IPS-18c (cell line): ENCODE results near the gene RAB40B.

Experiments used
- H3K4me3 ChIP-seq: 2 replicates; pipeline ENCODE4 v1.7.0; 2013; ENCODE audit warnings: low read depth, mild to moderate bottlenecking, low read length, moderate library complexity; ENCODE audit not compliant: insufficient read depth
- H3K9me3 ChIP-seq: one replicate; pipeline ENCODE4 v1.6.1; 2013; ENCODE audit warnings: mild to moderate bottlenecking, low read length, moderate library complexity; ENCODE audit not compliant: control insufficient read depth, insufficient read depth

RAB40B gene

DNA sequence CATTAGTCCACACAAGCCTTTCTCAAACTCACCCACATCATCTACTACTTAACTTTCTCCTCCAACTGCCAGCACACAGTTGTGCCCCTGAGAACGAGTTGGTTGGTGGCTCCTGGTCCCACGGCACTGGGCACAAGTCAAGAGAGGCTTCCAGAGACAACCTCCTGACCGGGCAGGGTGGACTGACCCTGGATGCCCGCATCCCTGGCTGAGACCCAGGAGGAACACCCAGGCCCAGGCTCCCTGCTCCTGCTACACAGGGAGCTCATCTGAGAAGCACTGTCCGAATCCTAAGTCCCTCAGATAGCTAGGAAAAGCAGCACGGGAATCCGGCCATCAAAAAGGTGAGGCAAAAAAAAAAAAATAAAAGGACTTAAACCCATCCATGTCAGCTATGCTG, 79.3 kb downstream of the RAB40B start:
- Histone ChIP-seq H3K9me3 (no peaks in the 10 kb centered on the region), H3K4me3 (no peak overlapping the region)

- H3K9me3 ChIP-seq = no peaks in the 10 kb centered on the region
- H3K4me3 ChIP-seq = no peak overlapping the region
Observed at GRCh38 chr17:82616021-82616711, 82.3 kb downstream of the RAB40B start.

- H3K9me3 ChIP-seq = no peaks in the 10 kb centered on the region
- H3K4me3 ChIP-seq = no peak overlapping the region
Observed at GRCh38 chr17:82615084-82616020, 83.1 kb downstream of the RAB40B start.

DNA sequence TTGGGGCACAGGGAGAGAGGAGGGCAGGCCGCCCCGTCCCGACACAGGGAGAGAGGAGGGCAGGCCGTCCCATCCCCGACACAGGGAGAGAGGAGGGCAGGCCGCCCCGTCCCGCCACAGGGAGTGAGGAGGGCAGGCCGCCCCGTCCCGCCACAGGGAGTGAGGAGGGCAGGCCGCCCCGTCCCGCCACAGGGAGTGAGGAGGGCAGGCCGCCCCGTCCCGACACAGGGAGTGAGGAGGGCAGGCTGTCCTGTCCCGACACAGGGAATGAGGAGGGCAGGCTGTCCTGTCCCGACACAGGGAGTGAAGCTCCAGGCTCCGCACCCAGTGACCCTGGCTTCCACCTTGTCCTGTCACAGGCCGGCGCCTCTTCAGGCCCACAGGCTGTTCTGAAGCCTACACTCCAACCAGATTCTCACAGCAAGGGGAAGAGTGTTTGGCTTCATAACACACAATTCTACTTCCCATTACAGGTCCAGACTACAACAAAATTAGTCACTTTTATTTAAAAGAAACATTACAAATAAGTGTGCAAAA, 84.3 kb downstream of the RAB40B start:
- no peaks in the 10 kb centered on the region for H3K9me3 ChIP-seq
- no peak overlapping the region for H3K4me3 ChIP-seq

DNA sequence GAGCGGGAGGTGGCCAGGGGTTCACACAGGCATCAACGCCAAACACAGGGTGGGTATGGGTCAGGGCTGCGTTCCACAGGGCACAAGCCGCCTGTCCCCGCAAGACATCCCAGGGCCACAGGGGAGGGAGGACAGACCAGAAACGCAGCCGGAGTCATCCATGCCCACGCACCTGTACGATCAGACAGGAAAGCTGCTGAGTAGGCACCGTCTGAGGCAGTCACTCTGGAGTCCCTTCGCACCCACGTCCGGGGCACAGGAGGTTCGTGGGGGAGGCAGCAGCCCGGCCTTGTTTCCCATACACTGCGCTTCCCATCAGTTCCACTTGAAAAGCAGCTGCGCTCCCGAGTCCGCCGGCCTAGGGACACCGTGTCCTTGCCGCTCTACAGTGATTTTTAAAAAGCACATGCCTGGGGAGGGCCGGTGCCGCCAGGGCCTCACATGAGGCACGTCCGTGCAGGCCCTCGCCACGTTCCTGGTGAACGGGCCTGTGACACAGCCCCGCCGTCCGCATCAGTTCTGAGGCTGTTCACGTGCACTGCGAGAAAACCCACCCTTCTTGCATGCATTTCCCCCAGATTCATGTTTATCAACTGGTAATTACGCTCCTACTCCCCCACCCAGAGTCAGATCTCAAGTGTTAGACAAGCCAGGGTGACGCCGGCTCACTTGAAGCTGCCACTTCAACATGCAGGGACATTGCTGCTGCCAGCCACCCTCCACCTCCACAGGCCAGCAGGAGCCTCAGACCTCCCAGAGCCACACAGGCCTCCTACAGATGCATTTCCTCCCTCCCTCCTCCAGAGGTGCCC, 85.0 kb downstream of the RAB40B start:
- Histone ChIP-seq H3K4me3 (no peak overlapping the region), H3K9me3 (no peaks in the 10 kb centered on the region)

- Histone ChIP-seq H3K4me3 (no peak overlapping the region), H3K9me3 (no peaks in the 10 kb centered on the region)
Observed at GRCh38 chr17:82611140-82612058, 87.1 kb downstream of the RAB40B start.

GRCh38 chr17:82609655-82610054, 88.8 kb downstream of the RAB40B start:
- H3K4me3 ChIP-seq = no peak overlapping the region

GRCh38 chr17:82608816-82609215, 89.7 kb downstream of the RAB40B start:
- H3K9me3 ChIP-seq = no peaks in the 10 kb centered on the region

More at GRCh38 chr17:82609655-82610054, 88.8 kb downstream of the RAB40B start:
- H3K9me3 ChIP-seq = no peaks in the 10 kb centered on the region

DNA sequence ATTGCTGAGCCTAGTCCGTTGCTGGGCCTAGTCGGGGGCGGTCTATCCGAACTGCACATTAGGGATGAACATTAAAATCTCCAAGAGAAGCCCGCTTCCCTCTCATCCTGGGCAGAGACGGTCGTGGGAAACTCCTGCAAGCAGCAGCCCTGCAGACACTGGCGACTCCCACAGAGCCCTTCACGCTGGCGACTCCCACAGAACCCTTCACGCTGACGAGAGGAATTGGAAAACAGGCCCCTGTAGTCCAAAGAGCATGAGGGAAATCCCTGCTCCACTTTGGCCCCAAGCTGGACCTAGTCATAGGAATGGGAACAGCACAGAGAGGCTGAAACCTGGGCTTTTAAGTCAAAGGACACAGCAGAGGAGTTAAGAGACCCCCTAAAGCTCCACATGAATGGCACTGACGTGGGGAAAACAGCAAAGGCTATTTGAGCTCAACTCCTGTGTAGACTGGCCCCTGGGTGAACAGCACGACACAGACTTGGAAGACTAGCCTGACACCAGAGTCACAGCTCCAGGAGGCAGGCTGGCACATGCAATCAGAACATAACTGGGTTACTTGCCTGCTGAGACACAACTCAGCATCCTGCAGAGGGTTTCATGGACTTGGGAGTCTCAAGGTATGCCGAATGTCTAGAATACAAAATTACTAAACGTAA, 92.4 kb downstream of the RAB40B start:
- H3K4me3 ChIP-seq = no peak overlapping the region
- no peaks in the 10 kb centered on the region for H3K9me3 ChIP-seq

More at GRCh38 chr17:82608816-82609215, 89.7 kb downstream of the RAB40B start:
- no peak overlapping the region for H3K4me3 ChIP-seq
